Astrocyte (in vitro differentiated cells and primary cell): Measurements from ENCODE around the gene TGM5.

Experiments
- EZH2 ChIP-seq: IDR thresholded peaks from 2 replicates; pipeline ENCODE4 v1.6.1; 2012; ENCODE audit warnings: mild to moderate bottlenecking, low read length, inconsistent platforms; ENCODE audit not compliant: insufficient read depth
- TF ChIP-seq, protein P1 (sequence below): IDR thresholded peaks from 2 replicates; pipeline ENCODE4 v1.5.1; 2011; ENCODE audit warnings: low read depth, mild to moderate bottlenecking, inconsistent platforms, low read length, moderate library complexity; ENCODE audit not compliant: insufficient read depth

DNA sequence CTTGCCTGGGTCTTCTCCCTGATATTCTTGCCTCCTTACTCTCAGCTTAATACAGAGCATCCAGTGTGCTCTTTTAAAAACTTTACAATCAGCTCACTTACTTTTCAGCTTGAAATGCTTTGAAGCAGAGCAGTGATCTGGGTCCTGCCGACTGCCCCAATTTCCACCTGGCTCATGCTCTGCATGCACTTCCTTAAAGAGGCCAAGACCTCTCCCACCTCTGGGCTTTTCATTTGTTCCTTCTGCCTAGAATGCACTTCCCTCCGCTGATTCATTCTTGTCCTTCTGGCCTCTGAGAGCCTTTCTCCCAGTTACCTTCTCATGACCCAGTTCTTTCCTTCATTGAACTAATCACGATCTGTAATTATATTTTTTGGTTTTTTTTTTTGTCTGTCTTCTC lies 83.5 kb downstream of the TGM5 start:
- TF ChIP-seq, protein P1, sequence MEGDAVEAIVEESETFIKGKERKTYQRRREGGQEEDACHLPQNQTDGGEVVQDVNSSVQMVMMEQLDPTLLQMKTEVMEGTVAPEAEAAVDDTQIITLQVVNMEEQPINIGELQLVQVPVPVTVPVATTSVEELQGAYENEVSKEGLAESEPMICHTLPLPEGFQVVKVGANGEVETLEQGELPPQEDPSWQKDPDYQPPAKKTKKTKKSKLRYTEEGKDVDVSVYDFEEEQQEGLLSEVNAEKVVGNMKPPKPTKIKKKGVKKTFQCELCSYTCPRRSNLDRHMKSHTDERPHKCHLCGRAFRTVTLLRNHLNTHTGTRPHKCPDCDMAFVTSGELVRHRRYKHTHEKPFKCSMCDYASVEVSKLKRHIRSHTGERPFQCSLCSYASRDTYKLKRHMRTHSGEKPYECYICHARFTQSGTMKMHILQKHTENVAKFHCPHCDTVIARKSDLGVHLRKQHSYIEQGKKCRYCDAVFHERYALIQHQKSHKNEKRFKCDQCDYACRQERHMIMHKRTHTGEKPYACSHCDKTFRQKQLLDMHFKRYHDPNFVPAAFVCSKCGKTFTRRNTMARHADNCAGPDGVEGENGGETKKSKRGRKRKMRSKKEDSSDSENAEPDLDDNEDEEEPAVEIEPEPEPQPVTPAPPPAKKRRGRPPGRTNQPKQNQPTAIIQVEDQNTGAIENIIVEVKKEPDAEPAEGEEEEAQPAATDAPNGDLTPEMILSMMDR: no peak
- no peak for TF ChIP-seq EZH2
